ENCODE measurements around the gene SF3A2.

The SF3A2 gene

GRCh38 chr19:2228157-2229030 lies 8.2 kb upstream of the SF3A2 start:
- no peak for TF ChIP-seq CTCF (IDR thresholded peaks at IDR 0.05)
- TF ChIP-seq ZFX (IDR thresholded peaks at IDR 0.05; ENCODE audit: borderline replicate concordance) = no peak
- no peak overlapping the region for H3K27ac ChIP-seq

- TF ChIP-seq ZFX (IDR thresholded peaks at IDR 0.05; ENCODE audit: borderline replicate concordance) = no peak
- TF ChIP-seq CTCF (IDR thresholded peaks at IDR 0.05) = no peak
These were observed 7.3 kb upstream of the SF3A2 start for GRCh38 chr19:2229103-2230032.

GRCh38 chr19:2230033-2230531 lies 6.5 kb upstream of the SF3A2 start:
- peak overlapping the region; percentile 96; the same call in 1 of the 2 replicates for H3K27ac ChIP-seq
- no peak for TF ChIP-seq CTCF (IDR thresholded peaks at IDR 0.05)
- no peak for TF ChIP-seq ZFX (IDR thresholded peaks at IDR 0.05; ENCODE audit: borderline replicate concordance)

More at GRCh38 chr19:2229103-2230032, 7.3 kb upstream of the SF3A2 start:
- peak overlapping the region; percentile 96; the same call in 1 of the 2 replicates for H3K27ac ChIP-seq

- no peak for TF ChIP-seq CTCF (IDR thresholded peaks at IDR 0.05)
- no peak for TF ChIP-seq ZFX (IDR thresholded peaks at IDR 0.05; ENCODE audit: borderline replicate concordance)
- peak overlapping the region; percentile 96 for H3K27ac ChIP-seq
These were observed 5.7 kb upstream of the SF3A2 start for GRCh38 chr19:2230807-2231533.

GRCh38 chr19:2231621-2232221 lies 4.9 kb upstream of the SF3A2 start:
- peak; percentile 29 for TF ChIP-seq CTCF (IDR thresholded peaks at IDR 0.05)
- TF ChIP-seq ZFX (IDR thresholded peaks at IDR 0.05; ENCODE audit: borderline replicate concordance) = no peak
- H3K27ac ChIP-seq = peak overlapping the region; percentile 96
